K562 treated with DMSO at 1 percent for 48 hours (cell line): ENCODE data around the gene CST8. TPM values are rescaled to one million over a fixed set of nuclear protein-coding genes. Genes with fewer than 3 reads are reported as not detected.

Source experiments
- total RNA-seq: library from RNA; unstranded; fragments of 300-600 nt; gene quantifications from 2 replicates; pipeline ENCODE4 v1.2.3, GENCODE V29; 2022; ENCODE audit warnings: low replicate concordance; ENCODE audit errors: extremely low read depth

Gene CST8, protein sequence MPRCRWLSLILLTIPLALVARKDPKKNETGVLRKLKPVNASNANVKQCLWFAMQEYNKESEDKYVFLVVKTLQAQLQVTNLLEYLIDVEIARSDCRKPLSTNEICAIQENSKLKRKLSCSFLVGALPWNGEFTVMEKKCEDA
- total RNA-seq, result not detected in 2 replicates

DNA sequence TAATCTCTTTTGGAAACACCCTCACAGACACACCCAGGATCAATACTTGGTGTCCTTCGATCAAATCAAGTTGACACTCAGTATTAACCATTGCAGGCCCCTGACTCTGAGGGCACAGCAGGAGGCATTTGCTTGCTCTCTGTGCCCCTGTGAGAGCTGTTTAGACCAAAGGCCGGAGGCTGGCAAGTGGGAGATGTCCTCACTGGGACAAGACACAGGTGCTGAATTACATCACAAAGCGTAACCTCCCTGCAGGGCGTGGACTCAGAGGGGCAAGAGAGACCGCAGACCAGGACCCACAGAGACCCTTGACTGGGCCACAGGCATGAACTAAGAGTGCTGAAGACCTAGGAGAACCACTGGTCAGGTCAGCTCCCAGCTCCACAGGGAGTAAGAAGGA, at the start of gene CST8:
Gene CST8, plus strand, starts transcription at position 301 of the 400 bp plus-strand sequence. CDS start 551 bp downstream, outside the sequence.

DNA sequence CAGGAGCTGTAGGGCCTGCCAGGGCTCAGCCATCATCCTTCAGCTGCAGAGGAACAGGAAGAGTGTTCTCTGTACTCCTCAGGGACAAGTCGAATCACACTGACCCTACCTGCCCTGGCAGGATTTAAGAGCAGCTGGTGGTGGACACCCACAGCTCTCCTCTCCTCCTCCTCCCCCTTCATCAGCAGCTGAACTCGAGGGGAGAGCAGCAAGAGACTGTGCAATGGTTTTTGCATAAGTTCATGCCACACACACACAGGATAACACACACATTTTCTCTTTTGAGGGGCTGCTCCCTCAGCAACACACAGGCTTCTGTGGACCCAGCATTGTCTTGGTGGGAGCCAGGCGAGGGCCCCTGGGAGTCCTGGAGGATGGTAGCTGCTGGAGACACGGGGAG, 38.1 kb upstream of the CST8 start, which contains the start of gene CST11:
Gene CST11, minus strand, starts transcription at position 101 of the 400 bp plus-strand sequence. Its CDS starts 65 bp downstream, at position 36.

Other genes starting within 250 kb of the CST8 start
- gene NXT1, start 140.3 kb upstream of the CST8 start, total RNA-seq, result not detected in 2 replicates
- not detected in 2 replicates for gene GZF1, start 128.9 kb upstream of the CST8 start, total RNA-seq
- not detected in 2 replicates for gene NAPB, start 69.6 kb upstream of the CST8 start, total RNA-seq
- not detected in 2 replicates for gene CSTL1, start 51.4 kb upstream of the CST8 start, total RNA-seq
- not detected in 2 replicates for gene CST11, start 38.2 kb upstream of the CST8 start, total RNA-seq
- gene CST9L, start 77.4 kb downstream of the CST8 start, total RNA-seq, result not detected in 2 replicates
- not detected in 2 replicates for gene CST9, start 114.8 kb downstream of the CST8 start, total RNA-seq
- gene CST3, start 146.8 kb downstream of the CST8 start, total RNA-seq, result not detected in 2 replicates
- gene CST4, start 197.9 kb downstream of the CST8 start, total RNA-seq, result not detected in 2 replicates